Activated CD4-positive, alpha-beta T cell treated with anti-CD3 and anti-CD28 coated beads for 36 hours (primary cell): Measurements from ENCODE around the gene PRDX3. TPM values are rescaled to one million over a fixed set of nuclear protein-coding genes. Genes with fewer than 3 reads are reported as not detected.

Source experiments
- ATAC-seq: fragments of 200-7000 bp; cut with Tn5 transposase; one replicate; pipeline ENCODE4 v1.10.0; 2021; ENCODE audit warnings: mild to moderate bottlenecking, moderate library complexity
- CTCF ChIA-PET: fragments of 350-600 bp; sonication (Branson Sonifier 250); formaldehyde crosslinking; loops from one replicate; lab custom pipeline; 2021; ENCODE audit warnings: antibody characterized with exemption; lab: Charles Lee
- POLR2A ChIA-PET: fragments of 350-600 bp; sonication (Branson Sonifier 250); formaldehyde crosslinking; loops from one replicate; lab custom pipeline; 2021; ENCODE audit warnings: antibody characterized with exemption, inconsistent platforms; lab: Charles Lee
- DNase-seq: peaks from one replicate; pipeline ENCODE4 v3.0.0-alpha.2; 2020
- H3K27ac Mint-ChIP-seq: one replicate; pipeline ENCODE4 v1.8.0; 2021; ENCODE audit warnings: mixed read lengths
- H3K27me3 Mint-ChIP-seq: one replicate; pipeline ENCODE4 v1.8.0; 2021; ENCODE audit warnings: mixed read lengths
- H3K36me3 Mint-ChIP-seq: one replicate; pipeline ENCODE4 v1.8.0; 2021; ENCODE audit warnings: low read depth, mixed read lengths
- H3K4me1 Mint-ChIP-seq: one replicate; pipeline ENCODE4 v1.8.0; 2021; ENCODE audit warnings: mixed read lengths
- H3K4me3 Mint-ChIP-seq: one replicate; pipeline ENCODE4 v1.8.0; 2021; ENCODE audit warnings: mild to moderate bottlenecking, moderate library complexity, mixed read lengths
- H3K9me3 Mint-ChIP-seq: one replicate; pipeline ENCODE4 v1.8.0; 2021; ENCODE audit warnings: low read depth, mixed read lengths
- intact Hi-C, 2 experiments: fragments of 100-400 bp; cut with DNase I in 1 of 2; cut with micrococcal nuclease in 1 of 2; formaldehyde crosslinking; loops; one replicate each; pipeline versions ENCODE4 v1.14.2 to v1.15.1; 2022 to 2024; cut with DNase I, micrococcal nuclease
- total RNA-seq, 2 experiments: library from RNA; stranded (reverse); gene quantifications; one replicate each; pipeline ENCODE4 v1.2.3, GENCODE V29; 2021

PRDX3 gene
- total RNA-seq, result 100 to 1,000 TPM; 160 to 217 TPM

GRCh38 chr10:119178372-119179119 lies at the start of gene PRDX3:
TSS of gene PRDX3 (minus strand) at chr10:119178812. CDS start at chr10:119178790, 22 bp downstream.
- ChIA-PET CTCF (interaction anchor here (0.5 to 2.3 kb wide), 4 partner anchors 10 to 267 kb away, joined by 3 to 21 read pairs (median 4); no protein-coding TSS in a partner anchor), POLR2A (no interaction called here)
- peak; percentile 95 for ATAC-seq
- H3K27me3 Mint-ChIP-seq, result no peaks in the 10 kb centered on the region
- no peaks in the 10 kb centered on the region for H3K9me3 Mint-ChIP-seq
- DNase-seq, result peak; percentile 98
- peak within 1 kb of the TSS; percentile 95 for H3K27ac Mint-ChIP-seq
- H3K4me3 Mint-ChIP-seq, result peak within 1 kb of the TSS; percentile 88
- intact Hi-C loops, result loop anchor here (1.0 to 5.0 kb wide), 14 partner anchors 13 to 474 kb away; partner anchors contain the start of genes EIF3A (in 2 of the 2), SFXN4 (in 2 of the 2), BAG3 (in 1 of the 2) and DENND10 (in 1 of the 2)
- H3K4me1 Mint-ChIP-seq, result peaks cover 36% of the 10 kb centered on the region
- peaks cover 27% of the 10 kb centered on the region for H3K36me3 Mint-ChIP-seq

- Mint-ChIP-seq H3K4me1 (peaks cover 22% of the 10 kb centered on the region), H3K27ac (no peak overlapping the region), H3K4me3 (no peak overlapping the region), H3K27me3 (no peaks in the 10 kb centered on the region), H3K36me3 (peaks cover 18% of the 10 kb centered on the region), H3K9me3 (peaks cover 18% of the 10 kb centered on the region)
- POLR2A ChIA-PET, result no interaction called here
- DNase-seq (no peak), ATAC-seq (no peak)
- intact Hi-C loops, result no loop called here
- CTCF ChIA-PET, result interaction anchor here (0.9 kb wide), 1 partner anchor 18 kb away, joined by 3 read pairs; no protein-coding TSS in a partner anchor
These were observed 49.2 kb upstream of the PRDX3 start for GRCh38 chr10:119227825-119228224.

- Mint-ChIP-seq H3K4me1 (peaks cover 26% of the 10 kb centered on the region), H3K4me3 (no peak overlapping the region), H3K27ac (no peak overlapping the region), H3K27me3 (no peaks in the 10 kb centered on the region), H3K9me3 (peaks cover under 1% of the 10 kb centered on the region), H3K36me3 (peaks cover 1% of the 10 kb centered on the region)
- ATAC-seq (no peak), DNase-seq (no peak)
- intact Hi-C loops, result no loop called here
- POLR2A ChIA-PET, result no interaction called here
- CTCF ChIA-PET, result no interaction called here
These were observed 46.6 kb upstream of the PRDX3 start for GRCh38 chr10:119225083-119225658.

GRCh38 chr10:119222966-119223386 lies 44.4 kb upstream of the PRDX3 start:
- no peak for DNase-seq
- H3K4me3 Mint-ChIP-seq, result no peak overlapping the region
- peaks cover 27% of the 10 kb centered on the region for H3K4me1 Mint-ChIP-seq
- no peaks in the 10 kb centered on the region for H3K27me3 Mint-ChIP-seq
- ATAC-seq, result no peak
- intact Hi-C loops, result no loop called here
- no peak overlapping the region for H3K27ac Mint-ChIP-seq
- ChIA-PET POLR2A (no interaction called here), CTCF (interaction anchor here (0.8 to 3.0 kb wide), 3 partner anchors 10 to 18 kb away, joined by 4 to 10 read pairs (median 5); partner anchors contain the start of gene GRK5)
- no peaks in the 10 kb centered on the region for H3K36me3 Mint-ChIP-seq
- no peaks in the 10 kb centered on the region for H3K9me3 Mint-ChIP-seq

GRCh38 chr10:119222537-119222936 lies 43.9 kb upstream of the PRDX3 start:
- Mint-ChIP-seq H3K4me1 (peaks cover 27% of the 10 kb centered on the region), H3K9me3 (no peaks in the 10 kb centered on the region), H3K27me3 (no peaks in the 10 kb centered on the region), H3K36me3 (no peaks in the 10 kb centered on the region), H3K4me3 (no peak overlapping the region), H3K27ac (no peak overlapping the region)
- DNase-seq, result no peak
- ChIA-PET POLR2A (no interaction called here), CTCF (interaction anchor here (0.8 to 3.0 kb wide), 4 partner anchors 11 to 19 kb away, joined by 4 to 10 read pairs (median 4); partner anchors contain the start of gene GRK5)
- intact Hi-C loops, result no loop called here
- no peak for ATAC-seq

- H3K36me3 Mint-ChIP-seq, result no peaks in the 10 kb centered on the region
- peak overlapping the region; percentile 49 for H3K27ac Mint-ChIP-seq
- no peak overlapping the region for H3K4me3 Mint-ChIP-seq
- ATAC-seq (peak; percentile 90), DNase-seq (no peak)
- no peaks in the 10 kb centered on the region for H3K9me3 Mint-ChIP-seq
- H3K27me3 Mint-ChIP-seq, result no peaks in the 10 kb centered on the region
- ChIA-PET POLR2A (interaction anchor here (0.7 kb wide), 1 partner anchor 94 kb away, joined by 3 read pairs; no protein-coding TSS in a partner anchor), CTCF (interaction anchor here (1.2 to 3.0 kb wide), 3 partner anchors 12 to 15 kb away, joined by 4 to 10 read pairs (median 5); partner anchors contain the start of gene GRK5)
- peaks cover 30% of the 10 kb centered on the region for H3K4me1 Mint-ChIP-seq
- intact Hi-C loops, result no loop called here
These were observed 43.1 kb upstream of the PRDX3 start for GRCh38 chr10:119221666-119222065.

- ATAC-seq, result no peak
- DNase-seq, result no peak
- Mint-ChIP-seq H3K9me3 (no peaks in the 10 kb centered on the region), H3K27me3 (no peaks in the 10 kb centered on the region), H3K4me3 (no peak overlapping the region), H3K36me3 (no peaks in the 10 kb centered on the region), H3K27ac (no peak overlapping the region), H3K4me1 (peaks cover 30% of the 10 kb centered on the region)
- POLR2A ChIA-PET, result no interaction called here
- CTCF ChIA-PET, result interaction anchor here (1.0 to 3.0 kb wide), 3 partner anchors 11 to 14 kb away, joined by 4 to 10 read pairs (median 5); partner anchors contain the start of gene GRK5
- intact Hi-C loops, result no loop called here
These were observed 42.6 kb upstream of the PRDX3 start for GRCh38 chr10:119221201-119221600.

- no peaks in the 10 kb centered on the region for H3K9me3 Mint-ChIP-seq
- no peaks in the 10 kb centered on the region for H3K36me3 Mint-ChIP-seq
- ATAC-seq, result no peak
- ChIA-PET CTCF (interaction anchor here (1.4 kb wide), 1 partner anchor 8 kb away, joined by 3 read pairs; no protein-coding TSS in a partner anchor), POLR2A (no interaction called here)
- intact Hi-C loops, result no loop called here
- DNase-seq, result no peak
- H3K4me1 Mint-ChIP-seq, result peaks cover 28% of the 10 kb centered on the region
- H3K27ac Mint-ChIP-seq, result no peak overlapping the region
- no peak overlapping the region for H3K4me3 Mint-ChIP-seq
- H3K27me3 Mint-ChIP-seq, result no peaks in the 10 kb centered on the region
These were observed 41.3 kb upstream of the PRDX3 start for GRCh38 chr10:119219871-119220270.

GRCh38 chr10:119217991-119218490 lies 39.4 kb upstream of the PRDX3 start:
- DNase-seq (no peak), ATAC-seq (no peak)
- Mint-ChIP-seq H3K4me1 (peaks cover 37% of the 10 kb centered on the region), H3K27me3 (no peaks in the 10 kb centered on the region), H3K4me3 (no peak overlapping the region), H3K27ac (no peak overlapping the region), H3K36me3 (no peaks in the 10 kb centered on the region), H3K9me3 (no peaks in the 10 kb centered on the region)
- CTCF ChIA-PET, result interaction anchor here (0.6 to 1.9 kb wide), 5 partner anchors 9 to 103 kb away, joined by 3 to 13 read pairs (median 4); no protein-coding TSS in a partner anchor
- intact Hi-C loops, result no loop called here
- POLR2A ChIA-PET, result no interaction called here

- Mint-ChIP-seq H3K36me3 (peaks cover 4% of the 10 kb centered on the region), H3K4me1 (peaks cover 41% of the 10 kb centered on the region), H3K4me3 (no peak overlapping the region), H3K9me3 (no peaks in the 10 kb centered on the region), H3K27me3 (no peaks in the 10 kb centered on the region), H3K27ac (no peak overlapping the region)
- intact Hi-C loops, result no loop called here
- DNase-seq (no peak), ATAC-seq (no peak)
- ChIA-PET POLR2A (no interaction called here), CTCF (interaction anchor here (0.6 to 1.9 kb wide), 3 partner anchors 8 to 103 kb away, joined by 3 to 13 read pairs (median 3); no protein-coding TSS in a partner anchor)
These were observed 38.8 kb upstream of the PRDX3 start for GRCh38 chr10:119217401-119217800.

GRCh38 chr10:119216127-119216526 lies 37.5 kb upstream of the PRDX3 start:
- H3K27ac Mint-ChIP-seq, result no peak overlapping the region
- POLR2A ChIA-PET, result no interaction called here
- ATAC-seq, result no peak

More at GRCh38 chr10:119216127-119216526, 37.5 kb upstream of the PRDX3 start:
- H3K4me3 Mint-ChIP-seq, result no peak overlapping the region
- H3K27me3 Mint-ChIP-seq, result no peaks in the 10 kb centered on the region
- DNase-seq, result no peak
- peaks cover 4% of the 10 kb centered on the region for H3K36me3 Mint-ChIP-seq
- H3K4me1 Mint-ChIP-seq, result peaks cover 41% of the 10 kb centered on the region
- no peaks in the 10 kb centered on the region for H3K9me3 Mint-ChIP-seq
- intact Hi-C loops, result no loop called here
- CTCF ChIA-PET, result interaction anchor here (0.5 to 0.9 kb wide), 2 partner anchors 24 to 318 kb away, joined by 3 to 4 read pairs; no protein-coding TSS in a partner anchor
